HCT116 (cell line): Measurements from ENCODE around the gene GRIK4. TPM values are rescaled to one million over a fixed set of nuclear protein-coding genes. Genes with fewer than 3 reads are reported as not detected.

Experiments
- ATAC-seq: fragments of 200-7000 bp; cut with Tn5 transposase; 2 replicates; pipeline ENCODE4 v1.9.1; 2020; ENCODE audit warnings: mild to moderate bottlenecking, moderate library complexity
- BruUV-seq: library from RNA; stranded (reverse); fragments of 400-500 nt; replicated peaks from 2 replicates; lab custom pipeline; 2021; lab: Mats Ljungman, UMichigan
- CTCF ChIA-PET: fragments of 300-600 bp; sonication (Branson Sonifier 250); formaldehyde crosslinking; loops from one replicate; lab custom pipeline; 2021; ENCODE audit warnings: antibody characterized with exemption; lab: Charles Lee
- POLR2A ChIA-PET: fragments of 300-600, 350-600 bp; sonication (Branson Sonifier 250); formaldehyde crosslinking; loops from one replicate; lab custom pipeline; 2021; ENCODE audit warnings: antibody characterized with exemption; lab: Charles Lee
- RAD21 ChIA-PET, 2 experiments: fragments of 300-600 bp; sonication (Branson Sonifier 250); formaldehyde crosslinking; loops; one replicate each; lab custom pipeline; 2023; ENCODE audit warnings: low total read pairs in 2 of 2; ENCODE audit not compliant: uncharacterized antibody in 2 of 2, unreplicated experiment in 2 of 2, low non-redundant PET in 1 of 2; lab: Charles Lee
- DNase-seq: peaks from one replicate; pipeline ENCODE4 v3.0.0-alpha.2; 2010; ENCODE audit warnings: low read depth, low spot score
- H2AFZ ChIP-seq: fragments of 200-600 bp; shearing (Covaris generic), sonication (generic); 2 replicates; pipeline ENCODE4 v1.6.1; 2017; ENCODE audit warnings: low read depth, mixed run types, mixed read lengths, antibody characterized with exemption, low read length; ENCODE audit not compliant: poor library complexity, severe bottlenecking
- H3K27ac ChIP-seq: 2 replicates; pipeline ENCODE4 v1.5.1; 2012; ENCODE audit warnings: low read depth, low read length
- H3K27me3 ChIP-seq: fragments of 200-600 bp; sonication (generic); 2 replicates; pipeline ENCODE4 v1.6.1; 2016; ENCODE audit warnings: mixed run types, low read length, mixed read lengths; ENCODE audit not compliant: insufficient read depth
- H3K36me3 ChIP-seq, 2 experiments: fragments of 200-500 bp in 1 of 2; fragments of 200-600 bp in 1 of 2; sonication (Bioruptor generic) in 1 of 2; sonication (generic) in 1 of 2; 2 replicates each; pipeline versions ENCODE4 v1.5.1 to v1.6.1; 2014 to 2016; ENCODE audit warnings: low read length in 2 of 2, inconsistent platforms in 1 of 2, mixed read lengths in 1 of 2, mixed run types in 1 of 2; ENCODE audit not compliant: insufficient read depth in 2 of 2, control insufficient read depth in 1 of 2
- H3K4me1 ChIP-seq, 2 experiments: fragments of 200-600 bp in 1 of 2; sonication (generic) in 1 of 2; 2 replicates each; pipeline versions ENCODE4 v1.5.1 to v1.6.1; 2012 to 2017; ENCODE audit warnings: low read length in 2 of 2, inconsistent platforms in 1 of 2, mild to moderate bottlenecking in 1 of 2, mixed read lengths in 1 of 2, mixed run types in 1 of 2, moderate library complexity in 1 of 2; ENCODE audit not compliant: insufficient read depth in 2 of 2, control insufficient read depth in 1 of 2
- H3K4me2 ChIP-seq: fragments of 200-600 bp; sonication (generic); 2 replicates; pipeline ENCODE4 v1.6.1; 2017; ENCODE audit warnings: mixed run types, low read length, mixed read lengths
- H3K4me3 ChIP-seq, 2 experiments: fragments of 200-600 bp in 1 of 2; sonication (generic) in 1 of 2; replicated peaks in 1 of 2; 2 replicates each; pipeline ENCODE4 v1.5.1; 2011 to 2016; ENCODE audit warnings: low read length in 2 of 2, control low read depth in 1 of 2, low read depth in 1 of 2, mild to moderate bottlenecking in 1 of 2, mixed read lengths in 1 of 2, mixed run types in 1 of 2
- H3K79me2 ChIP-seq: fragments of 200-600 bp; sonication (generic); 2 replicates; pipeline ENCODE4 v1.6.1; 2017; ENCODE audit warnings: mild to moderate bottlenecking, mixed run types, low read length, moderate library complexity, mixed read lengths; ENCODE audit not compliant: insufficient read depth
- H3K9ac ChIP-seq: fragments of 200-600 bp; sonication (generic); 2 replicates; pipeline ENCODE4 v1.6.1; 2016; ENCODE audit warnings: low read length, mixed read lengths
- H3K9me2 ChIP-seq: fragments of 200-600 bp; sonication (generic), shearing (Covaris generic); 2 replicates; pipeline ENCODE4 v1.6.1; 2017; ENCODE audit warnings: mixed run types, mild to moderate bottlenecking, moderate library complexity; ENCODE audit not compliant: insufficient read depth
- H3K9me3 ChIP-seq, 2 experiments: fragments of 200-500 bp in 1 of 2; fragments of 200-600 bp in 1 of 2; sonication (Bioruptor generic) in 1 of 2; sonication (generic) in 1 of 2; 2 replicates each; pipeline ENCODE4 v1.6.1; 2014 to 2017; ENCODE audit warnings: low read length in 2 of 2, mixed read lengths in 2 of 2, inconsistent platforms in 1 of 2, low read depth in 1 of 2, mild to moderate bottlenecking in 1 of 2, mixed run types in 1 of 2, moderate library complexity in 1 of 2; ENCODE audit not compliant: control insufficient read depth in 1 of 2, insufficient read depth in 1 of 2
- H4K20me1 ChIP-seq: fragments of 200-600 bp; sonication (generic), shearing (Covaris generic); 2 replicates; pipeline ENCODE4 v1.6.1; 2017; ENCODE audit warnings: mixed run types, mild to moderate bottlenecking, moderate library complexity; ENCODE audit not compliant: insufficient read depth
- ATF3 ChIP-seq: IDR thresholded peaks from 2 replicates; pipeline ENCODE4 v1.6.1; 2012
- POLR2AphosphoS5 ChIP-seq: IDR thresholded peaks from 2 replicates; pipeline ENCODE4 v1.6.1; 2011; ENCODE audit warnings: mild to moderate bottlenecking, low read depth, low read length, moderate library complexity
- intact Hi-C: fragments of 100-400 bp; cut with micrococcal nuclease; formaldehyde crosslinking; loops from 2 replicates; pipeline ENCODE4 v1.10.0; 2022
- total RNA-seq: library from RNA; stranded (reverse); gene quantifications from one replicate; pipeline ENCODE4 v1.2.1, GENCODE V29; 2021; ENCODE audit not compliant: unreplicated experiment

Gene GRIK4
- total RNA-seq, 1 experiment from 2014 or later: 0.52 TPM

GRCh38 chr11:120941000-120941399 lies 429.5 kb downstream of the GRIK4 start:
- no peaks in the 10 kb centered on the region for H4K20me1 ChIP-seq
- no peak overlapping the region for H2AFZ ChIP-seq
- DNase-seq (no peak), ATAC-seq (no peak)
- BruUV-seq: no TSS peak
- no peak for TF ChIP-seq POLR2AphosphoS5
- no peak overlapping the region for H3K4me2 ChIP-seq
- no peak overlapping the region for H3K4me3 ChIP-seq
- ChIA-PET RAD21 (no interaction called here), CTCF (no interaction called here), POLR2A (no interaction called here)
- H3K4me1 ChIP-seq: no peaks in the 10 kb centered on the region
- intact Hi-C loops: no loop called here
- no peaks in the 10 kb centered on the region for H3K9me2 ChIP-seq
- no peaks in the 10 kb centered on the region for H3K79me2 ChIP-seq
- H3K36me3 ChIP-seq: no peaks in the 10 kb centered on the region
- H3K9ac ChIP-seq: no peak overlapping the region
- no peak overlapping the region for H3K27ac ChIP-seq
- H3K27me3 ChIP-seq: peaks cover 21% of the 10 kb centered on the region; the same call in 1 of the 2 replicates
- peaks cover 4 to 14% of the 10 kb centered on the region in 2 experiments; a peak in 2 of 4 replicates for H3K9me3 ChIP-seq

GRCh38 chr11:120942701-120943100 lies 431.2 kb downstream of the GRIK4 start:
- CTCF ChIA-PET: no interaction called here
- BruUV-seq: no TSS peak
- TF ChIP-seq ATF3: no peak
- TF ChIP-seq, all 23 proteins: peak for 0
- Histone ChIP-seq H3K36me3 (no peaks in the 10 kb centered on the region), H2AFZ (no peak overlapping the region), H3K4me3 (no peak overlapping the region), H3K79me2 (no peaks in the 10 kb centered on the region), H3K4me2 (no peak overlapping the region), H3K9me2 (no peaks in the 10 kb centered on the region), H3K4me1 (no peaks in the 10 kb centered on the region), H3K9me3 (peaks cover 4 to 14% of the 10 kb centered on the region in 2 experiments; a peak in 2 of 4 replicates), H3K27me3 (peaks cover 16% of the 10 kb centered on the region; the same call in 1 of the 2 replicates), H3K27ac (no peak overlapping the region), H3K9ac (no peak overlapping the region), H4K20me1 (no peaks in the 10 kb centered on the region)
- ChIA-PET POLR2A (no interaction called here), RAD21 (no interaction called here)
- ATAC-seq: no peak
- intact Hi-C loops: no loop called here
- no peak for DNase-seq
